Cortex of kidney (tissue), 1 donor: Measurements from ENCODE around the gene KLHDC8A.

ENCODE experiments used
- DNase-seq: peaks from one replicate; lab custom pipeline; 2025; lab: John Stamatoyannopoulos, UW

Gene KLHDC8A

GRCh38 chr1:205343431-205344065 lies 13.2 kb downstream of the KLHDC8A start:
- DNase-seq: no peak

GRCh38 chr1:205342986-205343385 lies 13.7 kb downstream of the KLHDC8A start:
- DNase-seq: no peak

- DNase-seq: no peak
Measured at GRCh38 chr1:205340676-205341075, 16.0 kb downstream of the KLHDC8A start.

- no peak for DNase-seq
Measured at GRCh38 chr1:205339717-205340116, 17.0 kb downstream of the KLHDC8A start.

- DNase-seq: no peak
Measured at GRCh38 chr1:205339197-205339702, 17.5 kb downstream of the KLHDC8A start.

DNA sequence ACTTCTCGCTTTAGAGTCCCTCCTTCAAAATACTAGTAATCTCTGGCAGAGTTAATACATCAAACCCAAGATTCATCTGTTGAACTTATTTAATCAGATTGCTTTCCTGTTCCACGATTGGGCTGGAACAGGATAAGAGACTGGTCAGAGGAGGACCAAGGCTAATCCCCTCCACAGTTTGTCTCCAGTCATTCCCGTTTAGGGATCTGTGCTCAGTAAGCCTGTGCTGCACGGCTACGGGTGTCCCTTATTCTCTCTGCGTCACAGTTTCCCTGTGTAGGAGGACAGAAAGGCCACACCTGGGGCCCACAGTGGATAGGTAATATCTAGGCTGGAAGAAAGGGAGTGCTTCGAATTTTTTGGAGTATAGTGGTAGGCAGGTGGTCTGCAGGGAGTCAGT lies 18.7 kb downstream of the KLHDC8A start:
- no peak for DNase-seq

GRCh38 chr1:205337481-205337880 lies 19.2 kb downstream of the KLHDC8A start:
- DNase-seq: no peak

DNA sequence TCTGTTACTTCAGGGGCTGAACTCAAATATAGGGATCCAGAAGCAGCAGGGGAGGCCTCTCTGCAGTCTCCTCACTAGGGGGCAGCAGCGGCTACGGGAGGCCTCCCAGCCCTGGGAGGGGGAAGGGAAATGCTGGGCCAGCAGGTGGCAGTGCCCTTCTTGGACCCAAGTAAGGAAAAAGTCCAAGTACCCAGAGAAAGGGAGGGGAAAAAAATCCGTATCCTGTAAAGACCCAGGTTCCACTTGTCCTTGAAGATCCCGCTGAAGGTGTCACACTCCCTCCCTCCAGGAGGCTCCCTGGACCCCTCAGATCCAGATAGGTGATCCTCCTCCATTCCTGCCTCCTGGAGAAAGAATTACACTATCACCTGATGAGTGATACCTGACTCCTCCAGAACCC lies 21.0 kb downstream of the KLHDC8A start:
- DNase-seq: no peak

DNA sequence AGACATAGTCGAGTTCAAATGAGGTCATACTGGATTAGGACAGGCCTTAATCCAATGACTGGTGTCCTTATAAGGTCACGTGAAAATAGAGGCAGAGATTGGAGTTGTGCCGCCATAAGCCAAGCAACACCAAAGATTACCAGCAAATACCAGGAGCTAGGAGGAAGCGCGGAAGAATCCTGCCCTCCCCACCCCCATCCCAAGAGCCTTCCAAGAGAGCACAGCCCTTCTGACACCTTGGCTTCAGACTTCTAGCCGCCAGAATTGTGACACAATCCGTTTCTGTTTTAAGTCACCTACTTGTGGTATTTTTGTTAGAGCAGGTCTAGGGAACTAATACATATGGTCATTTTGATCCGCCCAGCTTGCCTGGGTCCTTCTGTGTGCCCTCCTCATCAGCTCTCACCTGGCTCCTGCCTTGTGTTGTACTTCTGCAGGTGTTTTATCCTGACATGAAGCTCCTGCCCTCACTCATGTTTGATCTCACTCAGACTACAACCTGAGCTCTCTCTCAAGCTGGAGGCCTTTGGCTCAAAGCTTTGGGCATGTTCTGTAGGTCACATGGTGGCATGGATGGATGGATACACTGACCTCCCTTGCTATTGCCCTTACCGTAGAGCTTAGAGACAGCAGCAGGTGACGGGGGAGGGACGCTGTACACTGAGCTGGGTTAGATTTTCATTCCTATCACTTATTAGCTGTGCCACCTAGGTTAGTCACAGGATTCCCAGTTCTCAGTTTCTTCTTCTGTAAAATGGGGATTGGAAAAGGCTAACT lies 24.5 kb downstream of the KLHDC8A start:
- DNase-seq: no peak

DNA sequence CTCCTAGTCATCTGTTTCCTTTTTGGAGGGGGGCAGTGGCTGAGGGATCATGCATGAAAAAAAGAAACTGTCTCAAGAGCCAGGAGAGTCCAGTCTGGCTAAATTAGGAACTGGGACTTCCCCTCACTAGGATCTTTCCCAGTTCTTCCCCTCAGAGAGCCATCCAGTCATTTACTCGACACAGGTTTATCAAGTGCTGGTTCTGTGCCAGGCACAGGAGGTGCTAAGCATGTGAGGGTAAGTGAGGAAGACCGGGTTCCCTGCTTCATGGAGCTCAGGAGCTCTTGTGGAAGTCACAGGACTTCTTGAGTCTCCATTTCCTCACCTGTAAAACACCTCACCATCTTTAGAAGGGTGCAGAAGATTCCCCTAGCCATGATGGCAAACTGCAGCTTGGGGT lies 26.6 kb downstream of the KLHDC8A start:
- no peak for DNase-seq

GRCh38 chr1:205329719-205330118 lies 27.0 kb downstream of the KLHDC8A start:
- DNase-seq: no peak

- DNase-seq: no peak
Measured at GRCh38 chr1:205328476-205328875, 28.2 kb downstream of the KLHDC8A start.

DNA sequence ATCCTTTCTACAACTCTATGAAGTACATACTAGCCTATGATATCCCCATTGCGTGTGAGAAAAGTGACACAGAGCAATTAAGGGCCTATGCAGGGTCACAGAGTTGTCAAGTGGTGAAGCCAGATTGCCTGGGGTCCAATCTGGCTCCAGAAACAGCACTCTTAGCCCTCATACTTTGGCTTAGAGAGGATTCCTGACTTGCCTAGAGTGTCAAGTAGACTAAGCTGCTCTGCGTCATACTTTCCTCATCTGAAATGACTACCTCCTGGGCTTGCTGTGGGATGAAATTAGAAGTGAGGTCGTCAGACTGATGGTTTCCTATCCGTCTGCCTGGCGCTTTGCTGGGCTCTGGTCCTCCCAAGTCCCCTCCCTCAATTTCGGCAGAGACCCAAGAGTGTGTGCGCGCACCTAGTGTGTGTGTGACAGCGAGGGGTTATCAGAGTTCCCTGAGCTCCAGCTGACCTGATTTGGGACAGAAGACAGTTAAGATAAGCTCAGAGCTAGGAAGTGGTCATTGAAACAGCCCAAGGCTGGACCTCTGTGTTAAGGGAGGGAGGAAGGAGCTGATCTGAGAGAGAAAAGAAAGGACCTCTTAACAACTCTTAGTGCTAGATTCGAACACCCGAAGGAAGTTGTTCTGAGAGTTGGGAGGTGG lies 29.8 kb downstream of the KLHDC8A start:
- DNase-seq: no peak

GRCh38 chr1:205325334-205325884 lies 31.3 kb downstream of the KLHDC8A start:
- DNase-seq: no peak

GRCh38 chr1:205324781-205325180 lies 31.9 kb downstream of the KLHDC8A start:
- no peak for DNase-seq

DNA sequence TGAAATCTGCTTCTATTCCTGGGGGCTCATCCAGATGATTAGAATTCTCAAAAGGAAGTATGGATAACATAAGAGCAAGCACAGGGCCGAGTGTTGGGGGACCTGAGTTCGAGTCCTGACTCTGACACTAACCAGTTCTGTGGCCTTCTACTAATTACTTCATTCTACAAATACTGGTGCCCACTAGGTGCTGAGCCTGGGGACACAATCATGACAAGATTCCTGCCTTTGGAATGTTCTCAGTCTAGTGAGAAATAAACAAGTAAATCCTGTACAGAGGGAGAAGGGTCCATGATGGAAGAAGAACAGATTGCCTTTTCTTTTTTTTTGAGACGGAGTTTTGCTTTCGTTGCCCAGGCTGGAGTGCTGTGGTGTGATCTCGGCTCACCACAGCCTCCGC lies 32.9 kb downstream of the KLHDC8A start:
- no peak for DNase-seq

GRCh38 chr1:205321959-205322283 lies 34.8 kb downstream of the KLHDC8A start:
- DNase-seq: no peak

DNA sequence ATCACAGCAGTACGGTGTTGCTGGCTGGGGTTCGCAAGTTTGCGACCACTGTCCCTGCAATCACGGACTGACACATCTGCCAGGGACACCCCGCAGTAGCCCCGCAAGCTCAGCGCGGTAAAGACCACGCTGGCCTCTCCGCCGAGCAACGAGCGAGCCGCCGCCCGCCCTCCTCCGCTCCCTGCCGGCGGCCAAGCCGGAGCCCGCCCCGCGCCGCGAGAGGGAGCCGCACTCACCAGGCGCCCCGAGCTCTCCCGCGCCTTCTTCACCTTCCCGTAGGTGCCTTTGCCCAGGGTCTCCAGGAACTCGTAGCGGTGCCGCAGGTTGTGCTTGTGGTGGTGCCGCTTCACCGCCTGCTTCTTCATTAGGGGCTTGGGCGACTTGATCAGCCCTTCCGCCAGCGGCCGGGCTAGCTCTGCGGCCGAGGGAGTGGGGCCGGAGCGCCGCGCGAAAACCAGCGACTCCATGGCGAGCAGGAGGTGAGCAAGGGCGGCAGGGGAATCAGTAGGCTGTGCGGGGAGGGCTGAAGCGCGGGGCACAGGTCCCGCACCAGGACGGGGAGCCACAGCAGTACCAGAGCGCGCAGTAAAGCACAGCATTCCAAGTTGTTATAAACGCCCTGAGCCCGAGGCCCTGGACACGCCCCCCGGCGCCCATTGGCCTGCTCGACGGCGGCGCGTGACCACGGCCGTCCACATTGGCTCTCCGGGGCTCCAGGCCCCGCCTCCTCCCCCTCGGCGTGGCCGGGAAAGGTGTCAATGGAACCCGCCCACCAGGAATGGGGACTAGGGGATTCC lies 35.4 kb downstream of the KLHDC8A start, which contains the start of gene NUAK2:
TSS of gene NUAK2 (minus strand) at position 584 of the 797 bp plus-strand sequence. CDS start at position 467, 117 bp downstream.
- DNase-seq: peak; percentile 49

DNA sequence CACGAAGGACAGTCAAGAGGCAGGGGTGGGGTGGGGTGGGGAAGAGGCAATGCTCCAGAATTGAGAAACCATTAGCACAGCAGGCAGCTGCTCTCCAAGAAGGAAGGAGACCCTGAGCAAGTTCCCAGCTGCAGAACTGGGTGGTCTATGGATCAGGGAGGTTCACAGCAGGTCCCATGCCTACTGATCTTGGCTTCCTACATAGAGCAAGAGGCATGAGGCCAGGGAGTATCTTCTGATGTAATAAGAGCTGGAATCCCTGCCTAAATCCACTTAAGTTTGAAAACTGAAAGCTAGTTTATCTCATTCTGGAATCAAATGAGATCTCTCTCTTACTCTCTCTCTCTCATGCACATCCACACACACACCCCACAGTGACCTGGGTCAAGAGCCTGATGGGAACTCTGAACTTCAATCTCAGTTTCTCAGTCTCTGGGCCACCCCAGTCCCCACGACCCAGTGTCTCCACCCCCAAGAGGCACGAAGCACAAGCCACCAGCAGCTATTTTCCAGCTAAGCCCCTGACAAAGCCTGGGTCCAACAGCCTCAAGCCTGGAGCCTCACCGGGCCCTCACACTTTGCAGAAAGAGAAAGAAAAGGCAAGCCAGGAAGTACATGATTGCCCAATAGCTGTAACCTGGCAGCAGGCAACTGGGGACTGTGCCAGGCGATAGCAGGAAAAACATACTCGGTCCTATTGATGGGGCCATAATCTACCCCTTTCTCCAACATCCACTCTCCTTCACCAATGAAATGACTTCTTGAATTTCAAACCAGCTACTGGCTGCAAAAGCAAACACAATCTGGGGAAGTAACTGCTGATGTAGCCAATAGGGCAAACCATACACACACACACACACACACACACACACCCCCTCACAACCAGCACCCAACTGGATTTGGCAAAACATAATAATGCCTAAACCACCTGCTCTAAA lies 37.4 kb downstream of the KLHDC8A start:
- no peak for DNase-seq

DNA sequence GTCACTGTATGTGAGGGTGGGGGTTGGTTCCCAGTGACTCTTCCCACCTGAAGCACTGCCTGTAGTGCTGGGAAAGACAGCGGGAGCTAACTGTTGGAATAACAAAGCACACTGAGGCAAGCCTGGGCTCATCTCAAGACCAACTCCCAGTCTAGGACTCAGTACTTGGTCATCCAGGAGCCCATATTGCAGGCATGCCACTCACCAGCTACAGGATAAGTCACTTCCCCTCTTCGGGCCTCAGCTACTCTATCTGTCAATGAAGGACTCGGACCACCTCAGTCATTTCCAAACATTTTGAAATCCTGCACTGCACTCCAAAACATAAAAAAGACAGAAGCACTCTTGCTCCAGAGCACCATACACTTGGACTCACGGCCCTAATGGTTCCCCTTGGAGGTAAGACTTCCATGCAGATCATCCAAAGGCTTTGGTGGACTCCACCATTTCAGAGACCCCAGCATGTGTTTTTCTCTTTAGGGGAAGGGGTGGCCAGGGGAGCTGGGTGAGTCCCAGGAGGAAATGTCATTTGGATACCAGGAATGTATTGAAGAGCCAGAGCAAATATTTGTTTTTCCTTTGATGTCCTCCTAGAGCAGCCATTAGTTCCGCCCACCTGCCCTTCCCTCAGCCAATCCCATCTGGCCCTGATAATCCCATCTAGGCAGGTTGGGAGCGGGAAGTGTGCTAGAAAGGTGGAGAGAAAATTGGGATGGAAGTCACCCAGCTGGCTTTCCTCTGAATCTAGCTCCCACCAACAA lies 38.3 kb downstream of the KLHDC8A start:
- DNase-seq: no peak
